Lung (tissue), 12 donors: ENCODE measurements around the gene FHOD3. TPM values are rescaled to one million over a fixed set of nuclear protein-coding genes. Genes with fewer than 3 reads are reported as not detected.

Experiments
- ATAC-seq: fragments of 200-7000 bp; cut with Tn5 transposase; one replicate; pipeline ENCODE4 v1.9.1; 2020; ENCODE audit warnings: moderate number of reproducible peaks; ENCODE audit not compliant: insufficient read depth, low FRiP score
- DNase-seq, 3 donors: peaks; one replicate each; pipeline ENCODE4 v3.0.0-alpha.2; 2013 to 2017
- H3K27ac ChIP-seq, 2 donors: one replicate each; pipeline ENCODE4 v1.5.1; 2013; ENCODE audit warnings: mild to moderate bottlenecking in 2 of 2, moderate library complexity in 2 of 2, control low read depth in 1 of 2, inconsistent platforms in 1 of 2, low read depth in 1 of 2, low read length in 1 of 2
- H3K27me3 ChIP-seq, 3 donors: one replicate each; pipeline ENCODE4 v1.5.1; 2013; ENCODE audit warnings: low read length in 2 of 3; ENCODE audit not compliant: control insufficient read depth in 3 of 3, insufficient read depth in 3 of 3
- H3K36me3 ChIP-seq, 4 donors: one replicate each; pipeline ENCODE4 v1.5.1; 2013; ENCODE audit warnings: low read length in 4 of 4, mild to moderate bottlenecking in 1 of 4, moderate library complexity in 1 of 4; ENCODE audit not compliant: control insufficient read depth in 4 of 4, insufficient read depth in 4 of 4
- H3K4me1 ChIP-seq, 5 donors: one replicate each; pipeline ENCODE4 v1.5.1; 2013; ENCODE audit warnings: low read length in 5 of 5, mild to moderate bottlenecking in 2 of 5, moderate library complexity in 1 of 5; ENCODE audit not compliant: control insufficient read depth in 5 of 5, insufficient read depth in 5 of 5
- H3K4me3 ChIP-seq: one replicate; pipeline ENCODE4 v1.5.1; 2013; ENCODE audit warnings: mild to moderate bottlenecking, control low read depth, moderate library complexity
- H3K9ac ChIP-seq, 2 donors: one replicate each; pipeline ENCODE4 v1.5.1; 2013; ENCODE audit warnings: low read length in 2 of 2, control low read depth in 1 of 2; ENCODE audit not compliant: insufficient read depth in 1 of 2
- H3K9me3 ChIP-seq, 4 donors: one replicate each; pipeline ENCODE4 v1.5.1; 2013; ENCODE audit warnings: low read length in 3 of 4, mild to moderate bottlenecking in 1 of 4, moderate library complexity in 1 of 4; ENCODE audit not compliant: control insufficient read depth in 4 of 4, insufficient read depth in 3 of 4
- CTCF ChIP-seq: IDR thresholded peaks from 2 replicates; pipeline ENCODE4 v1.5.1; 2012; ENCODE audit warnings: mild to moderate bottlenecking; ENCODE audit errors: control extremely low read depth, extremely low read depth
- WGBS, 2 donors: extraction: QIAGEN DNeasy Blood & Tissue Kit; methylation state at CpG; one replicate each; pipeline ENCODE4 v1.1.7; 2013; 5-methylcytosine and 5-hydroxymethylcytosine counted together
- polyA plus RNA-seq, 2 donors: library from polyadenylated mRNA; stranded (reverse); fragments of 200-250 nt; gene quantifications; one replicate each; pipeline ENCODE4 v1.2.1, GENCODE V29; 2013
- total RNA-seq, 2 donors: library from RNA; depleted of rRNA in 1 of 2; stranded (reverse); fragments of >200 nt in 1 of 2; gene quantifications; one replicate each; pipeline ENCODE4 v1.2.1, GENCODE V29; 2014 to 2021
- donor health status: control.
- donor health status: control.
- donor health status: Bipolar disorder and iron deficiency.
- donor health status: healthy.
- donor health status: DM: yes; HTN: yes; CAD: no.

Gene FHOD3
- total and polyA plus RNA-seq, 4 donors: 1.0 to 7.4 (median 2.9) TPM

GRCh38 chr18:36745219-36745975 is 447.9 kb downstream of the FHOD3 start:
- Histone ChIP-seq H3K4me1 (no peaks in the 10 kb centered on the region), H3K9ac (no peak overlapping the region), H3K4me3 (no peak overlapping the region), H3K27me3 (no peaks in the 10 kb centered on the region), H3K9me3 (no peaks in the 10 kb centered on the region), H3K36me3 (peaks cover 0 to 2% (median 0%) of the 10 kb centered on the region in 4 donors), H3K27ac (no peak overlapping the region)
- TF ChIP-seq CTCF: no peak
- no peak for ATAC-seq
- no peak for DNase-seq
- 90% methylated on average over 24 to 25 of the region's 25 CpGs for WGBS, 2 donors

- Histone ChIP-seq H3K9ac (no peak overlapping the region), H3K36me3 (no peaks in the 10 kb centered on the region), H3K9me3 (no peaks in the 10 kb centered on the region), H3K4me3 (no peak overlapping the region), H3K27me3 (no peaks in the 10 kb centered on the region), H3K27ac (peak overlapping the region in 1 of 2 donors; percentile 35), H3K4me1 (peaks cover 0 to 3% (median 0%) of the 10 kb centered on the region in 5 donors)
- TF ChIP-seq CTCF: no peak
- WGBS, 2 donors: 66 to 75% methylated on average over 3 of the region's 3 CpGs
- ATAC-seq (no peak), DNase-seq (peak in 2 of 3 donors; percentile 7 to 17)
Observed at GRCh38 chr18:36752929-36753865, 455.7 kb downstream of the FHOD3 start.

GRCh38 chr18:36756242-36756641 is 458.7 kb downstream of the FHOD3 start:
- no peak overlapping the region for H3K4me3 ChIP-seq
- H3K9me3 ChIP-seq: no peaks in the 10 kb centered on the region
- no peak overlapping the region for H3K9ac ChIP-seq
- no peak for TF ChIP-seq CTCF
- no peak overlapping the region for H3K27ac ChIP-seq
- no peaks in the 10 kb centered on the region for H3K27me3 ChIP-seq
- no peaks in the 10 kb centered on the region for H3K36me3 ChIP-seq
- peaks cover 0 to 3% (median 0%) of the 10 kb centered on the region in 5 donors for H3K4me1 ChIP-seq
- ATAC-seq: no peak
- whole genome bisulfite sequencing, 2 donors: 57 to 77% methylated on average over 4 of the region's 4 CpGs
- peak in 1 of 3 donors; percentile 4 for DNase-seq
